GM21528 (cell line): ENCODE measurements around the gene MAG.

ENCODE experiments used
- ATAC-seq: cut with Tn5 transposase; IDR thresholded peaks from one replicate; pipeline ENCODE4 v1.9.1; 2021; ENCODE audit warnings: mild to moderate bottlenecking, moderate library complexity; ENCODE audit not compliant: unreplicated experiment, low FRiP score

MAG gene, protein sequence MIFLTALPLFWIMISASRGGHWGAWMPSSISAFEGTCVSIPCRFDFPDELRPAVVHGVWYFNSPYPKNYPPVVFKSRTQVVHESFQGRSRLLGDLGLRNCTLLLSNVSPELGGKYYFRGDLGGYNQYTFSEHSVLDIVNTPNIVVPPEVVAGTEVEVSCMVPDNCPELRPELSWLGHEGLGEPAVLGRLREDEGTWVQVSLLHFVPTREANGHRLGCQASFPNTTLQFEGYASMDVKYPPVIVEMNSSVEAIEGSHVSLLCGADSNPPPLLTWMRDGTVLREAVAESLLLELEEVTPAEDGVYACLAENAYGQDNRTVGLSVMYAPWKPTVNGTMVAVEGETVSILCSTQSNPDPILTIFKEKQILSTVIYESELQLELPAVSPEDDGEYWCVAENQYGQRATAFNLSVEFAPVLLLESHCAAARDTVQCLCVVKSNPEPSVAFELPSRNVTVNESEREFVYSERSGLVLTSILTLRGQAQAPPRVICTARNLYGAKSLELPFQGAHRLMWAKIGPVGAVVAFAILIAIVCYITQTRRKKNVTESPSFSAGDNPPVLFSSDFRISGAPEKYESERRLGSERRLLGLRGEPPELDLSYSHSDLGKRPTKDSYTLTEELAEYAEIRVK

DNA sequence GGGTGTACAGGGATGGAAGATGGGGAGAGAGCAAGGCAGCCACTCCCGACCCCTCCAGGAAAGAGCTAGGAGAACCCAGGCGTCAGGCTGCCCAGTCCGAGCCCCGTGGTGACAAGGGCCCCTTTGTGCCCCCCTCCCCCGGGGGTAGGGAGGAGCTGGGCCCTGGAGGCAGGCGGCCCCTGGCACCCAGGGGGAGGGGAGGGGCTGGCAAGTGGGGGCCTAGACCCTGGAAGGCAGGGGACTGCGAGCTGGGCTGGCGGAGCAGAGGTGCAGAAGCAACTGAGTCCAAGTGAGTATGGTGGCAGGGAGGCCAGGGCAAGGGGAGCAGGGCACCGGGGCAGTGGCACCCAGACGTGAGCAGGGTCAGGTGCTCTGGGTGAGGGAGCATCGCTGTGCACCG is at the start of gene MAG:
TSS of gene MAG (plus strand) at position 246 of the 400 bp plus-strand sequence. CDS start 3,248 bp downstream, outside the sequence.
- ATAC-seq, result no peak

DNA sequence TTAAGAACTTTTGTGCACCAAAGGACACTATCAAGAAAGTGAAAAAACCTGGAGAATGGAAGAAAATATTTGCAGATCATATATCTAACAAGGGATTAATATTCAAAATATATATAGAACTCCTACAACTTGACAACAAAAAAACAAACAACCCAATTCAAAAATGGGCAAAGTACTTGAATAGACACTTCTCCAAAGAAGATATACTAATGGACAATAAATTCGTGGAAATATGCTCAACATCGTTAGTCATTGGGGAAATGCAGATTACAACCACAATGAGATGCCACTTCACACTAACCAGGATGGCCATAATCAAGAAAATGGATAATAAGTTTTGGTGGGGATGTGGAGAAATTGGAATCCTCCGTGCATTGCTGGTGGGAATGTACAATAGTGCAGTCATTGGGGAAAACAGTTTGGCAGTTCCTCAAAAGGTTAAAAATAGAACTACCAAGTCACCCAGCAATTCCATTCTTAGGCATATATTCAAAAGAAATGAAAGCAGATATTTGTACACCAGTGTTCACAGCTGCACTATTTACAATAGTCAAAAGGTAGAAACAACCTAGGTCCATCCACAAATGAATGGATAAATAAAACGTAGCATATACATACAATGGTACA is 45.4 kb upstream of the MAG start:
- no peak for ATAC-seq

DNA sequence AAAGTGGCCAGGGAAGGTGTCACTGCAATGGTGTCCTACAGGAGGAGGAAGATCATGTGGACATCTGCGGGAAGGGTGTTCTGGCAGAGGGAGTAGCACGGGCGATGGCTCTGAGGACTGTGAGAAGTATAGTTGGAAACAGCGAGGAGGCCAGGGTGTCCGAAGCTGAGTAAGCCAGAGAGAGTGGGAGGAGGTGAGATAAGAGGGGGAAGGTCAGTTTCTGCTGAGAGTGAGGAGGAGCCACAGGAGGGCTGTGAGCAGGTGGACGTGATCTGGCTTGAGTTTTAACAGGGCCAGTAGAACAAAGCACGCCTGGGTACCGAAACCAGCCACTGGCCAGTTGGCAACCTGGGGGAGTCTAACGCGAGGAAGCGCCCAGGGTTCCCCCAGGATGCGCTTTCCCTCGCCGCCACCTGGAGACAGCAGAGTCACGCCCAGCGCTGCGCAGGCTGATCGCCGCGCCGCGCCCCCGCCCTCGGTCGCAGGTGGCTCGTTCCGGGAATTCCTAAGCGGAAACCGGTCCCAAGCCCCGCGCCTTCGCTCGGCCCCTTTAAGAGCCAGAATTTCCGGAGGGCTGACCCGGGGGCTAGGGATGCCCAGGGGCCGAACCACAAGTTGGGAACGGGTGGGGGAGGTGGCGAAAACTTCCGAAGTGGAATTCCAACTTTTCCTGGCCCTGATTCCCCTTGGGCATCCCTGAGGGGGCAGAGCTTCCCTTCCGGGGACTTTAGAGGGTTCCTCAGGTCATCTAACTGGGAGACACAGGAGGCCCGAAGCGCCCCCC is 44.2 kb upstream of the MAG start:
- ATAC-seq, result peak; percentile 37

DNA sequence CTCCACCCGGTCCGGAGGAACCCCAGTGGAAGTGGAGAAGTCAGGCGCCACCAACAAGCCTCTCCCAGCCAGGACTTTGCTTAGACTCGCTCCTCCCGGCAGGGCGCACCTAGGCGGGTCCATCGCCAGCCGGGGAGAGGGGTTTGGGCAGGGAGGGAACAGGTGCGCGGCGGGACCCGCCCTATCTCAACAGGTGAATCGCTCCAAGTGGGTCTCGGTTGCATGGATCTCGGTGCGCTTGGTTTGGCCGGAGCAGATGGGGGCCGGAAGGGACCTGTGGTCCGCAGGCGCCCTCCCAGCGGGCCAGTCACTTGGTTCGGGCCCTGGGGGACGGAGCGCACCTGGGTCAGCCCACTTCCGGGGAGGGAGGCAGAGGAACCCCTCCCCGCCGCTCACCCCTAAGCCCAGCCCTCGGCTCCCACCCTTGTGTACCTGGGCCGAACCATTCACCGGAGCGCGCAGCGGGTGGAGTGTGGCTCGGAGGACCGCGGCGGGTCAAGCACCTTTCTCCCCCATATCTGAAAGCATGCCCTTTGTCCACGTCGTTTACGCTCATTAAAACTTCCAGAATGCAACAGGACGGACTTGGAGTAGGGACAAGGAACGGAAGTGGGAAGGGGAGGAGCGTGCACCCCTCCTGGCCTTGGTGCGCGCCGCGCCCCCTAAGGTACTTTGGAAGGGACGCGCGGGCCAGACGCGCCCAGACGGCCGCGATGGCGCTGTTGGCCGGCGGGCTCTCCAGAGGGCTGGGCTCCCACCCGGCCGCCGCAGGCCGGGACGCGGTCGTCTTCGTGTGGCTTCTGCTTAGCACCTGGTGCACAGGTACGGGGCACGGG is 43.4 kb upstream of the MAG start, which contains the start of gene LSR:
TSS of gene LSR (plus strand) at position 693 of the 836 bp plus-strand sequence. CDS start at position 714, 21 bp downstream.
- ATAC-seq, result peak; percentile 81

DNA sequence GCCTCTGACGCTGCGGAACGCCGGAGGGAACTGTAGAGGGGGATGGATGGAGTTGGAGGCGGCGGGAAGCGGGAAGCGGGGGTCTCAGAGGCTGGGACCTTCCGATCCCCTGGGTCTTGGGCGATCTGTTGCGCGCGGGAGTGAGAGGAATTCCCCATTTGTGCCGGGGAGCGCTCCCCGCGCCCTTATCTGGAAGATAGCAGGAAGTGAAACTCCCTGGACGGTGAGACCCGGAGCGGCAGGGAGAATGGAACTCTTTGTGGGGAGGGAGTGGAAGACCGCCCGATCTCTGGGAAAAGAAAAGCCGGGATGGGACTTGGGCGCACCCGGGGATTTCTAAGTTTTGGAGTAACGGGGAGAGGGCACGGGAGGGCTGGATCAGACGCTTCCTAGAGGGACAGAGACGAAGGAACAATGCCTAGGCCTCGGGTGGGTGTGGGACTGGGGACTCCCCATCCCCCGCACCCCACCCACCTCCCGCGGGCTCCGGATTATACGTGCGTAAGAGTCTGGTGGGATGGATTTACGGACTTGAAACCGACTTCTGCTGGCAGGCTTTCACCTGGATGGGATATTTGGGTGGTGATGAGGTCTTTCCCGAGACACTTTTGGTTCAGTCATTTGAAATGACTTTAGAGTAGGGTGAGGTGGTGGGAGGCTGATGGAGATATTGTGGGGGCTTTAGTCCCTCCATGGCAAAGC is 42.7 kb upstream of the MAG start:
- no peak for ATAC-seq

DNA sequence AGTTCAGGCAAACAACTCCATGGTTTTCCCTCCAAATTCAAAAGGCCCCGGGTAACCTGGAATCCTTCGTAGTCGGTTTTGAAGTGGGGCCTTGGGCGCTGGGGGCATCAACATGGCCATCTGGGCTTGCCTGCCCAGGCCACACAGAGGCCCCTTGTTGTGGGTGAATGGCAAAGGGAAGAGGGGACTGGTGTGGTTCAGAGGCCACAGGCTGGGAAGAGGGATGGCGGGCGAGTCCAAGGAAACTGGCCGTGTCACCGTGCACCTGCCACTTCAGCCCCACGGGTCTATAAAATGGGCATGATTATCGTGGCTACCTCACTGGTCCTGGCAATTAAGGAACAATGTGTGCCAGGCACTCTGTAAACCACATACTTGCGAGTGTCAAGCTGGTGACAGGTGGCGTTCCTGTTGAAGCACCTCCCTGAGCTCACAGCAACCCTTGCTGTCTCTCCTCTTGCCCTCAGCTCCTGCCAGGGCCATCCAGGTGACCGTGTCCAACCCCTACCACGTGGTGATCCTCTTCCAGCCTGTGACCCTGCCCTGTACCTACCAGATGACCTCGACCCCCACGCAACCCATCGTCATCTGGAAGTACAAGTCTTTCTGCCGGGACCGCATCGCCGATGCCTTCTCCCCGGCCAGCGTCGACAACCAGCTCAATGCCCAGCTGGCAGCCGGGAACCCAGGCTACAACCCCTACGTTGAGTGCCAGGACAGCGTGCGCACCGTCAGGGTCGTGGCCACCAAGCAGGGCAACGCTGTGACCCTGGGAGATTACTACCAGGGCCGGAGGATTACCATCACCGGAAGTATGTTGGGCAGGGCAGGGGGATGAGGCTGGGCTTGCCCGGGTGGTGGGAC is 41.9 kb upstream of the MAG start:
- no peak for ATAC-seq

DNA sequence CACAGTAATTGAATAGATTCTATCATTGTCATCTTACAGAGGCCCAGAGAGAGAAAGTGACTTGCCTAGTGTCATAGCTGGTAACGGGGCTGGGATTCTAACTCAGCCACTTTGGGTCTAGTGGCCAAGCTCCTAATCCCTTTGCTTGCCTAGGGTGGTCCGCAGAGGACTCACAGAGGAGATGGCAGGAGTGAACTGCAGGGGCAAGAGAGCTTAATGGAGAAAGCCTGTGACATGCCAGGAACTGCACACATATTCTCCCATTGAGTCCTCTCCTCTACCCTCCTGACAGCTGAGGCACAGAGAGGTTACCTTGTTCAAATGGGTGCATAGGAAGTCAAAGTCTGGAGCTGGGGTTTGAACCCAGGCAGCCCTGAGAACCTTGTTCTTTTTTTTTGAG is 40.5 kb upstream of the MAG start:
- ATAC-seq, result no peak

DNA sequence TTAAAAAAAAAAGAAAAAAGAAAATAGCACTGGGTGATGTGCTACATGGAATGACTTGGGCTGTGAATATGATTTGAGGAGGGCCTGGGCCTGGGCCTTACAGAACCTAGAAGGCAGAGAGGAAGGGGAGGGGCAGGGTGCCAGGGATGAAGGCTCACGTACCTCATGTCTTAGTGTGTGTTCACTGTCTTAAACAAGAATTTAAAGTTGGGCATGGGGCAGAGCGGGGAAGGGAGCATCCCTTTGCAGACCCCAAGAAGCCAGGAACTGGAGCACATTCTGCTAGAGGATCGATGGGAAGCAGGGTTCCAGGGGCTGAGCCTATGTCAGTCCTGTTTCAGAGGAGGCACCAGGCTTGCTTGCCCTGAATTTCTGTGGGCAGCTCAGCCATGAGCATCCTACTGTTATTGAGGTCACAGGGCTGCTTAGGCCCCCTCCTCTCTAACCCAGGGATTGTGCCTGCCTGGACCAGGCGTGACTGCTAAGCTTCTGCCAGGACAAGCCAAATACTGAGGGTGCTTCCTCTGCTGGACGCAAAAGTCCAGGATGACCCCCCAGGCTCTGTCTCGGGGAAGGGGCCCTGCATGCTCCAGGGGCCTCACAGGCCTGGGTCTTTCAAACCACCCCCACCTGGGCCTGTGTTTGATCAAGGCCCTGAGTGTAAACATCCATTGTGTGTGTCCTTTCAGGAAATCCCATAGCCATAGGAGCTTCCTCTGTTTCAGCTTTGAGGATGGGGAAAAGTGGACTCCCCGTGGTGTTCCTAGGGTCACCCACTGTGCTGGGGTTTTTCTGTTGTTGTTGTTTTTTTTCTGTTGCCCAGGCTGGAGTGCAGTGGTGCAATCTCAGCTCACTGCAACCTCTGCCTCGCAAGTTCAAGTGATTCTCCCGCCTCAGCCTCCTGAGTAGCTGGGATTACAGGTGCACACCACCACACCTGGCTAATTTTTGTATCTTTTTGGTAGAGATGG is 38.4 kb upstream of the MAG start:
- ATAC-seq, result no peak

DNA sequence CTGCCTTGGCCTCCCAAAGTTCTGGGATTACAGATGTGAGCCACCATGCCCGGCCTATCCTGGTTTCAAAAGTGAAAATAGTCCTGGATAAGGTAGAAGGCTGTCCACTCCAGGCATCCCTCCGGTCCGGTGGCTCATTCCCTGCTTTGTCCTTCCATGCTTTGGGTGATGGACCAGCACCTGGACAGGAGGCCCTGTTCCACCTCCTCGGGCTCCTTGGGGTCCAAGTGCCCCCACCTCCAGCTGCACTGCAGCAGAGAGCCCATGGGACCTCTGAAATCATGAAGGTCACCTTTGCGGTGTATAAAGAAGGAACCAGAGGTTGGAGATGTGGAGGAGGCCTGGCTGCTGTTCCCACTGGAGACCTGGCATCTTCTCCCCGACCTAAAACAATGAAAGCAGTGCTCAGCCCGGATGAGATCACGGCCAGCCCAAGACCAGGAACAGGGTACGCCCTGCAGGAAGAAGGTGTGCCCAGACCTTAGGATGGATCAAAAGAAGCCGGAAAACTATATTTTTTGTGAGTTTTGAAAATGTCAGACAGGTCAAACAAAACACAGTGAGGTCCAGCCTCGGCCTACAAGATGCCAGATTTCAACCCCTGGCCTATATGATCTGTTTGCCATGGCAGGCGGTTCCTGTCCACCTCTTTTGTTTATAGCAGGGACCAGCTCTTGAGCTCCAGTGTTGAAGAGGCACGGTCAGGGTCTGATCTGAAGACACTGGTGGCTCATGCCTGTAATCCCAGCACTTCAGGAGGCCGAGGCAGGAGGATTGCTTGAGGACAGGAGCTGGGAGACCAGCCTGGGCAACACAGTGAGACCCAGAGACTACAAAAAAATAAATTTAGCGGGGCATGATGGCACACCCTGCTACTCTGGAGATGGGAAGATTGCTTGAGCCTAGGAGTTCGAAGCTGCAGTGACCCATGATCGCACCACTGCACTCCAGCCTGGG is 37.3 kb upstream of the MAG start:
- no peak for ATAC-seq

DNA sequence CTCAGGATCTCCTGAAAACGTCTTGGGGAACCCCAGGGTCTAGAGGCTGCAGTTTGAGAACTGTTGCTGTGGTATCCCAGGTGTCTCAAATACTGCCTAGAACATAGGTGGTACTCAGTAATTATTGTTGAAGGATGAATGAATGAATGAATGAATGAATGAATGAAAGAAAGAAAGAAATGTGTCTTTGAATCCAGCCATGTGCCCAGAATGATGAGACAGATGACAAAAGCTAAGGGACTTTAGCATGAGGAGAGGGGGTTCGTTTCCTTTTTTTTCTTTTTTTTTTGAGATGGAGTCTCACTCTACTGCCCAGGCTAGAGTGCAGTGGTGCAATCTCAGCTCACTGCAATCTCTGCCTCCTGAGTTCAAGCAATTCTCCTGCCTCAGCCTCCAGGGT is 35.4 kb upstream of the MAG start:
- ATAC-seq, result no peak

DNA sequence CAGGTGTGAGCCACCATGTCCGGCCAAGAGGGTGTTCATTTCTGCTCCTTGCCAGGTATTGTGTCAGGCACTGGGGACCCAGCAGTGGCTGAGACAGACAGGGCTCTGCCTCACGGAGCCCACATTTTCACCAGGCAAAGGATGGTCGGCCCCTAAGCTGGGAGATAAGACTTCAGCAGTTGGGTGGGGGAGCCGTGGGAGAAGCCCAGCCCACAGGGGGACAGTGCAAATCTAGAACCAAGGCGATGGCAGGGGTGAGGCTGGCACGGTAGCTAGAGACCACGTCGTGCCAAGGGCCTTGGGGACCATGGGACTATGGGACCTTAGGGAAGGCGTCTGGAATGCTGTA is 34.9 kb upstream of the MAG start:
- no peak for ATAC-seq

DNA sequence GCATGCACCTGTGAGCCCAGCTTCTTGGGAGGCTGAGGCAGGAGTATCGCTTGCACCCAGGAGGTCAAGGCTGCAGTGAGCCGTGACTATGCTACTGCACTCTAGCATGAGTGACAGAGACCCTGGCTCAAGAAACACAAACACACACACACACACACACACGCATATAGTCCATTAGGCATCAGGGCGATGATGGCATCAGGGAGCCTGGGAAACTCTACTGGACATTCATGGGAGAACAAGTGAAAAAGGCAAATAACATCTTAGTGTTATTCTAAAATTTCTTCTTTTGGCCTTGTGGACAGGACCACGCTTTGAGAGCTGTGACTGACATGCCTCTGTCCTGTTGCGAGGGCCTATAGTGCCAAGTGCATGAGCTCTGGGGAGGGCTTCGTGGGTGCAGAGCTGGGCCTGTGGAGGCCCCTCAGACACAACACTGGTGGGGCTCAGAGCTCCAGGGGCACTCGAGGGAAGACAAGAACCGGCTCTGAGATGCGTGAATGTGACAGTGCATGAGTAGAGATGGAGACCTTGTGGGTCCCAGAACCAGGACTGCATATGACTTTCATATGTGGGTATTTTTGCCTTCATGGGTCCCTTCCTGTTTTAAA is 31.2 kb upstream of the MAG start:
- ATAC-seq, result no peak

DNA sequence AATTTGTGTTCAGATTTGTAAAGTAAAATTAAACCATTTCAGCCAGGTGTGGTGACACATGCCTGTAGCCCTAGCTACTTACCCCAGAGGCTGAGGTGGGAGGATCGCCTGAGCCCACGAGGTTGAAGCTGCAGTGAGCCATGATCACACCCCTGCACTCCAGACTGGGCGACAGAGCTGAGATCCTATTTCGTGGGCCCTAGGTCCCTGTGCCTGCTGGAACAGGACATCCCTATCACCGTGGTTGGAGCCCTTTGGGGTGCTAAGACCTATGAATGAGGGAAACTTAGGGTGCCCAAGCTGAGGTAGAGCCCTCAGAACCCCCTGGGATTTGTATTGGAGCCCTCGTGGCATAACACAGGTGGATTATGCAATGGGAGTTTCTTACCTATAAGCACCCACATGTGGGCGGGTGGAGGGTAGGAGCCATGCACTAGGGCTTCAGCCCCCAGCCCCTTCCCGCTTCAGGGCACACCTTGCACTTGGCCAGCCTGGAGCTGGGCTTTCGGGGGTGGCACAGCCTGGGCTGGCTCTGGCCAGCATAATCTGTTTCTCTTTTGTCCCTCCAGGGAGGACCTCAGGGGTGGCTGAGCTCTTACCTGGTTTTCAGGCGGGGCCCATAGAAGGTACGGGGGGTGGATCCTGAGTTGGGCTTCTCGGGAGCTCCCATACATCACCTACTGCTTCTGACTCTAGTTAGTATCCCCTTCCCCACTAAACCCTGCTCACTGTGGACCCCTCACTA is 30.4 kb upstream of the MAG start:
- ATAC-seq, result no peak

DNA sequence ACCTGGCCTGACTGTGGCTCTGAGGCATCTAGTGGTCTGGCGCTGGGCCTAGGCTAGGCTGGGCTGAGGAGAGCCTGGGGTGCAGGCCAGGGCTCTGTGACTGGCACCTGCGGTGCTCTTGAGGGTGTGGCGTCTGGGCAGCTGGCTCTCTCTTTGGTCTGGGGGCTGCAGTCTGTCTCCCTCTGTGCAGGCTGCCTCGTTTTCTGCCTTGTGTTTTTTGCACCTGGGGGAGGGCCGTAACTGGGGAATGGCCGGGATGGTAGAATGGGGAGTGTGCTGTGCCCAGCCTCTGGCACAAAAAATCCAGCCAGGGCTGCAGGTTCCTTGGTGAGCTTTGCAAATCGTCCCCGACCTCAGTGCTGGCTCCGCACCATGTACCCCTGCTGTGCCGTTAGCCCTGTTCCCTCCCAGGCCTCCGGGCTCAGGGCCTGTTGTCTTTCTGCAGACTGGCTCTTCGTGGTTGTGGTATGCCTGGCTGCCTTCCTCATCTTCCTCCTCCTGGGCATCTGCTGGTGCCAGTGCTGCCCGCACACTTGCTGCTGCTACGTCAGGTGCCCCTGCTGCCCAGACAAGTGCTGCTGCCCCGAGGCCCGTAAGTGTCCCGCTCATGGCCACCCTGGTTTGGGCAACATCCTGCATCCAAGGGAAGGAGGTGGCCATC is 29.7 kb upstream of the MAG start:
- no peak for ATAC-seq
